ENCODE results near the gene ALPL.

The ALPL gene

GRCh38 chr1:21526441-21526840 is 17.2 kb downstream of the ALPL start:
- Histone ChIP-seq H3K4me3 (ENCODE audit: control insufficient read depth in 1 of 7, extremely low read depth in 1 of 7, insufficient read depth in 4 of 7, low read depth in 2 of 7, low read length in 6 of 7) (no peak overlapping the region), H3K27ac (ENCODE audit: insufficient read depth in 1 of 2, low read depth in 1 of 2, low read length in 2 of 2, poor library complexity in 1 of 2, severe bottlenecking in 2 of 2) (no peak overlapping the region), H3K27me3 (replicated peaks in 2 of 5; ENCODE audit: control insufficient read depth in 4 of 5, insufficient read depth in 5 of 5, low read length in 4 of 5) (peaks cover 0 to 13% (median 0%) of the 10 kb centered on the region in 5 experiments), H3K36me3 (ENCODE audit: control insufficient read depth in 4 of 4, insufficient read depth in 4 of 4, low read length in 3 of 4) (no peaks in the 10 kb centered on the region), H3K9me3 (ENCODE audit: control extremely low read depth in 1 of 5, control insufficient read depth in 4 of 5, insufficient read depth in 2 of 5, low read depth in 1 of 5, low read length in 4 of 5) (no peaks in the 10 kb centered on the region), H3K4me1 (ENCODE audit: control extremely low read depth in 1 of 4, control insufficient read depth in 4 of 4, insufficient read depth in 4 of 4, low read length in 3 of 4) (peaks cover 0 to 13% (median 11%) of the 10 kb centered on the region in 4 experiments)
- 14% methylated on average over 1 of the region's 1 CpG for WGBS (ENCODE audit: insufficient coverage)
- ChIA-PET POLR2A (no interaction called here), CTCF (interaction anchor here (1.2 kb wide), 1 partner anchor 14 kb away, joined by 3 read pairs; no protein-coding TSS in a partner anchor)
- peak in 2 of 3 donors; percentile 22 for DNase-seq

GRCh38 chr1:21530368-21531016 is 21.3 kb downstream of the ALPL start:
- Histone ChIP-seq H3K36me3 (ENCODE audit: control insufficient read depth in 4 of 4, insufficient read depth in 4 of 4, low read length in 3 of 4) (no peaks in the 10 kb centered on the region), H3K4me3 (ENCODE audit: control insufficient read depth in 1 of 7, extremely low read depth in 1 of 7, insufficient read depth in 4 of 7, low read depth in 2 of 7, low read length in 6 of 7) (no peak overlapping the region), H3K4me1 (ENCODE audit: control extremely low read depth in 1 of 4, control insufficient read depth in 4 of 4, insufficient read depth in 4 of 4, low read length in 3 of 4) (no peaks in the 10 kb centered on the region), H3K27ac (ENCODE audit: insufficient read depth in 1 of 2, low read depth in 1 of 2, low read length in 2 of 2, poor library complexity in 1 of 2, severe bottlenecking in 2 of 2) (no peak overlapping the region), H3K9me3 (ENCODE audit: control extremely low read depth in 1 of 5, control insufficient read depth in 4 of 5, insufficient read depth in 2 of 5, low read depth in 1 of 5, low read length in 4 of 5) (no peaks in the 10 kb centered on the region), H3K27me3 (replicated peaks in 2 of 5; ENCODE audit: control insufficient read depth in 4 of 5, insufficient read depth in 5 of 5, low read length in 4 of 5) (peaks cover 0 to 16% (median 2%) of the 10 kb centered on the region in 5 experiments)
- POLR2A ChIA-PET, result no interaction called here
- no peak for DNase-seq
- CTCF ChIA-PET, result no interaction called here
- WGBS (ENCODE audit: insufficient coverage), result no CpG with 5 or more reads among the region's 7 CpGs

GRCh38 chr1:21531241-21531640 is 22.0 kb downstream of the ALPL start:
- WGBS (ENCODE audit: insufficient coverage), result 93% methylated on average over 5 of the region's 5 CpGs

GRCh38 chr1:21532496-21532895 is 23.3 kb downstream of the ALPL start:
- Histone ChIP-seq H3K4me1 (ENCODE audit: control extremely low read depth in 1 of 4, control insufficient read depth in 4 of 4, insufficient read depth in 4 of 4, low read length in 3 of 4) (no peaks in the 10 kb centered on the region), H3K27me3 (replicated peaks in 2 of 5; ENCODE audit: control insufficient read depth in 4 of 5, insufficient read depth in 5 of 5, low read length in 4 of 5) (peaks cover 0 to 34% (median 4%) of the 10 kb centered on the region in 5 experiments), H3K36me3 (ENCODE audit: control insufficient read depth in 4 of 4, insufficient read depth in 4 of 4, low read length in 3 of 4) (no peaks in the 10 kb centered on the region), H3K9me3 (ENCODE audit: control extremely low read depth in 1 of 5, control insufficient read depth in 4 of 5, insufficient read depth in 2 of 5, low read depth in 1 of 5, low read length in 4 of 5) (peaks cover 0 to 2% (median 0%) of the 10 kb centered on the region in 5 experiments), H3K27ac (ENCODE audit: insufficient read depth in 1 of 2, low read depth in 1 of 2, low read length in 2 of 2, poor library complexity in 1 of 2, severe bottlenecking in 2 of 2) (no peak overlapping the region), H3K4me3 (ENCODE audit: control insufficient read depth in 1 of 7, extremely low read depth in 1 of 7, insufficient read depth in 4 of 7, low read depth in 2 of 7, low read length in 6 of 7) (no peak overlapping the region)
- DNase-seq, result no peak
- WGBS (ENCODE audit: insufficient coverage), result 73% methylated on average over 3 of the region's 3 CpGs
- CTCF ChIA-PET, result interaction anchor here (0.5 to 1.5 kb wide), 5 partner anchors 10 to 141 kb away, joined by 3 to 4 read pairs (median 3); no protein-coding TSS in a partner anchor
- POLR2A ChIA-PET, result no interaction called here

More at GRCh38 chr1:21531241-21531640, 22.0 kb downstream of the ALPL start:
- Histone ChIP-seq H3K4me1 (ENCODE audit: control extremely low read depth in 1 of 4, control insufficient read depth in 4 of 4, insufficient read depth in 4 of 4, low read length in 3 of 4) (no peaks in the 10 kb centered on the region), H3K4me3 (ENCODE audit: control insufficient read depth in 1 of 7, extremely low read depth in 1 of 7, insufficient read depth in 4 of 7, low read depth in 2 of 7, low read length in 6 of 7) (no peak overlapping the region), H3K9me3 (ENCODE audit: control extremely low read depth in 1 of 5, control insufficient read depth in 4 of 5, insufficient read depth in 2 of 5, low read depth in 1 of 5, low read length in 4 of 5) (no peaks in the 10 kb centered on the region), H3K36me3 (ENCODE audit: control insufficient read depth in 4 of 4, insufficient read depth in 4 of 4, low read length in 3 of 4) (no peaks in the 10 kb centered on the region), H3K27me3 (replicated peaks in 2 of 5; ENCODE audit: control insufficient read depth in 4 of 5, insufficient read depth in 5 of 5, low read length in 4 of 5) (peaks cover 0 to 24% (median 4%) of the 10 kb centered on the region in 5 experiments), H3K27ac (ENCODE audit: insufficient read depth in 1 of 2, low read depth in 1 of 2, low read length in 2 of 2, poor library complexity in 1 of 2, severe bottlenecking in 2 of 2) (no peak overlapping the region)
- peak in 2 of 3 donors; percentile 47 to 62 for DNase-seq
- ChIA-PET POLR2A (no interaction called here), CTCF (no interaction called here)

GRCh38 chr1:21532992-21533534 is 23.8 kb downstream of the ALPL start:
- H3K4me1 ChIP-seq (ENCODE audit: control extremely low read depth in 1 of 4, control insufficient read depth in 4 of 4, insufficient read depth in 4 of 4, low read length in 3 of 4), result no peaks in the 10 kb centered on the region
- ChIA-PET POLR2A (no interaction called here), CTCF (interaction anchor here (0.5 to 1.5 kb wide), 3 partner anchors 10 to 142 kb away, joined by 3 to 4 read pairs (median 3); no protein-coding TSS in a partner anchor)
- peaks cover 0 to 2% (median 0%) of the 10 kb centered on the region in 5 experiments for H3K9me3 ChIP-seq (ENCODE audit: control extremely low read depth in 1 of 5, control insufficient read depth in 4 of 5, insufficient read depth in 2 of 5, low read depth in 1 of 5, low read length in 4 of 5)
- H3K36me3 ChIP-seq (ENCODE audit: control insufficient read depth in 4 of 4, insufficient read depth in 4 of 4, low read length in 3 of 4), result no peaks in the 10 kb centered on the region
- 100% methylated on average over 2 of the region's 4 CpGs for WGBS (ENCODE audit: insufficient coverage)
- H3K4me3 ChIP-seq (ENCODE audit: control insufficient read depth in 1 of 7, extremely low read depth in 1 of 7, insufficient read depth in 4 of 7, low read depth in 2 of 7, low read length in 6 of 7), result no peak overlapping the region
- H3K27ac ChIP-seq (ENCODE audit: insufficient read depth in 1 of 2, low read depth in 1 of 2, low read length in 2 of 2, poor library complexity in 1 of 2, severe bottlenecking in 2 of 2), result no peak overlapping the region
- peaks cover 0 to 40% (median 8%) of the 10 kb centered on the region in 5 experiments for H3K27me3 ChIP-seq (replicated peaks in 2 of 5; ENCODE audit: control insufficient read depth in 4 of 5, insufficient read depth in 5 of 5, low read length in 4 of 5)
- DNase-seq, result no peak

GRCh38 chr1:21534146-21534545 is 24.9 kb downstream of the ALPL start:
- no peak overlapping the region for H3K27ac ChIP-seq (ENCODE audit: insufficient read depth in 1 of 2, low read depth in 1 of 2, low read length in 2 of 2, poor library complexity in 1 of 2, severe bottlenecking in 2 of 2)
- ChIA-PET CTCF (interaction anchor here (0.7 to 2.7 kb wide), 4 partner anchors 10 to 165 kb away, joined by 3 to 14 read pairs (median 8); partner anchors contain the start of gene ALPL), POLR2A (no interaction called here)
- H3K4me1 ChIP-seq (ENCODE audit: control extremely low read depth in 1 of 4, control insufficient read depth in 4 of 4, insufficient read depth in 4 of 4, low read length in 3 of 4), result no peaks in the 10 kb centered on the region
- H3K9me3 ChIP-seq (ENCODE audit: control extremely low read depth in 1 of 5, control insufficient read depth in 4 of 5, insufficient read depth in 2 of 5, low read depth in 1 of 5, low read length in 4 of 5), result peaks cover 0 to 2% (median 0%) of the 10 kb centered on the region in 5 experiments
- peaks cover 0 to 51% (median 10%) of the 10 kb centered on the region in 5 experiments for H3K27me3 ChIP-seq (replicated peaks in 2 of 5; ENCODE audit: control insufficient read depth in 4 of 5, insufficient read depth in 5 of 5, low read length in 4 of 5)
- DNase-seq, result no peak
- WGBS (ENCODE audit: insufficient coverage), result 100% methylated on average over 4 of the region's 5 CpGs
- H3K4me3 ChIP-seq (ENCODE audit: control insufficient read depth in 1 of 7, extremely low read depth in 1 of 7, insufficient read depth in 4 of 7, low read depth in 2 of 7, low read length in 6 of 7), result no peak overlapping the region
- no peaks in the 10 kb centered on the region for H3K36me3 ChIP-seq (ENCODE audit: control insufficient read depth in 4 of 4, insufficient read depth in 4 of 4, low read length in 3 of 4)

All from common myeloid progenitor, CD34-positive (primary cell).